Fibroblast of skin of right biceps (primary cell): ENCODE data around the gene ERCC2.
"Not testable (repeated sequence)": the region's sequence is repeated elsewhere in the genome, so short reads cannot be mapped to it uniquely, and the experiment has no call there.

Source experiments
- DNase-seq: peaks from one replicate; pipeline ENCODE4 v3.0.0-alpha.2; 2013

ERCC2 gene

DNA sequence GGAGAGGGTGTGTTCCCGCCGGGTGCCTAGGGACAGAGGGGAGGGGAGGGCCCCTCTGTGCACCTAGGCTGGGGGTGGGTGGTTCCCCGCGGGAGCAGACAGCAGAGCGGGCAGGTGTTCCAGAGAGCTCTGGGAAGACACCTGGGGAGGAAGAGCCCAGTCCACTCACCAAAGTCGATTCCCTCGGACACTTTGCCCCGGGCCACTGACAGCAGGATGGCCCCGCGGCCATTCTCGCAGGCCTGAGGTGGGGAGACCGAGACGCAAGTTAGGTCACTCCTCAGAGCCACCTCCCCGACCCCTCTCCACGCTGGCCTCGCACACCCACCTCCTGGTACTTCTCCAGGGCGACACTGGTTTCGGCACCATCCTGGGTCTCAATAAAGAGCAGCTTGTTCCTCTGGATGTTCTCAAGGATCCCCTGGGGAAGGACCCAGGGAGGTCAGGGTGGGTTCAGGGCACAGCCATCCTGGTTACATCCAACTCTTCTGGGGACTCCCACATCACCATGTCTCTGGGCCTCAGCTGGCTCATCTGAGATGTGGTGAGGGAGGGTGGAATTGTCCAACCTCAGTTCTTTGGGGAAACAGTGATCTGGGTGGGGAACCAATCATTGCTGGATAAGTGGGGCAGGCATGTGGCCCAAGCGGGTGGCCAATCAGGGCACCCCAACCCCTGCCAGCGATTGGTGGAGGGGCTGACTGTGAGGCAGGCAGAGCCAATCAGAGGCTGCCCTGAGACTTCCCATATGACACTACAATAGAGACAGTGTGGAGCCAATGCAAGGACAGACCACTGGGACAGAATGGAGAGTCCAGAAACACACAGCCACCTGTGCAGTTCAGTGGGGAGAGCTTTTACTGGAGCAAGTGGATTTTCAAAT lies 17.2 kb downstream of the ERCC2 start:
- no peak for DNase-seq

DNA sequence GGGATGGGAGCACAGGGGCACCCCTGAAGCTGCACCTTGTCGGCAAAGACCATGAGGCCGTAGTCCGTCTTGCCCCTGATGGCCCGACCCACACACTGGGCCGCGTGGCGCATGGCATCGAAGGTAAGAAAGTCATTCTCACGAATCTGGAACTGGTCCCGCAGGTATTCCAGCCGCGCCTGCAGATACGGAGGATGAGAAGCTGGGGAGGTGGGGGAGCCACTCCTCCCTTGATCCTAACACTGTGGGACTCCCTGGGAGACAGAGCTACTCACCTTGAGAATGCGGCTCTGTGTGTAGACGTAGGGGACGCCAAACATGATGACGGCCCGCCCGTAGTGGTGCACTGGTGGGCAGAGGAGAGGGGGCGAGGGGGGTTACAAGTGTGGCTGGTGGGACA lies 17.9 kb downstream of the ERCC2 start:
- no peak for DNase-seq

DNA sequence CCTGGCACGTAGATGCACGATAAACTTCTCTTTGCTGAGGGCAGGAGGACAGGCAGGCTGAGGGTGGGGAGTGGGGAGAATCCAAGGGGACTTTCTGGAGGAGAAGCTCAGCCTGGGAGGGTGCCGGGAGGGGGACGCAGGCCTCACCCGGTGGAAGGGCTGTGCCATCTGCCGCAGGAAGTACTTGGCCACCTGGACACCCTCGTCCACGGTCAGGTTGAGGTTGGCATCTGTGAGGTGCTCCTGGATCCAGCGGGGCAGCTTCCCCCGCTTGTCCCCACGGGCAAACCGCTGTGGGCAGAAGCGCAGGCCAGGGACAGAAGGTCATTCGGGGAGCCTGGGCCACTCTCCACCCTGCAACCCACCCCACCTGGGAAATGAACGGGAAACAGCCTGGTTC lies 18.3 kb downstream of the ERCC2 start:
- no peak for DNase-seq

- no peak for DNase-seq
These were observed 18.9 kb downstream of the ERCC2 start for GRCh38 chr19:45351401-45351952.

DNA sequence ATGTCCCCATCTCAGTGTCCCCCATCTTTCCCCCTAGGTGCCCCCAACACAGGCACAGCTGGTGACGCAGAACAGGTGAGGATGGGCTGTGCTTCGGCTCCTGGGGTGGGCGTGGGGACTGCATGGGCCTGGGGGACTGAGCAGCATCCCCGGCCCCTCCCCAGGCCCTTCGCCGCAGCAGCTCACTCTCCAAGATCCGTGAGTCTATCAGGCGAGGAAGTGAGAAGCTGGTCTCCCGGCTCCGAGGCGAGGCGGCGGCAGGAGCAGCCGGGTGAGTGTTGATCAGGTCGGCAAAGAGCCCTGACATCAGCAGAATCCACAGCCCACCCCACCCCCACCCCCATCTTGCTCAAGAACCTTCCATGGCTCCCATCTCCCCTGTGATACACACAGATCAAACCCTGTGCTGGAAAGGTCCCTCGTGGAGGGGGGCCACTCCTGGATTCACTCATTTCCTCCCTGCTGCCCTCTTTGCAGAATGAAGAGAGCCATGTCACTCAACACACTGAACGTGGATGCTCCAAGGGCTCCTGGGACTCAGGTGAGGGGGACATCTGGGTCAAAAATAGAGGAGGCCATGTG lies 19.8 kb downstream of the ERCC2 start:
- no peak for DNase-seq

DNA sequence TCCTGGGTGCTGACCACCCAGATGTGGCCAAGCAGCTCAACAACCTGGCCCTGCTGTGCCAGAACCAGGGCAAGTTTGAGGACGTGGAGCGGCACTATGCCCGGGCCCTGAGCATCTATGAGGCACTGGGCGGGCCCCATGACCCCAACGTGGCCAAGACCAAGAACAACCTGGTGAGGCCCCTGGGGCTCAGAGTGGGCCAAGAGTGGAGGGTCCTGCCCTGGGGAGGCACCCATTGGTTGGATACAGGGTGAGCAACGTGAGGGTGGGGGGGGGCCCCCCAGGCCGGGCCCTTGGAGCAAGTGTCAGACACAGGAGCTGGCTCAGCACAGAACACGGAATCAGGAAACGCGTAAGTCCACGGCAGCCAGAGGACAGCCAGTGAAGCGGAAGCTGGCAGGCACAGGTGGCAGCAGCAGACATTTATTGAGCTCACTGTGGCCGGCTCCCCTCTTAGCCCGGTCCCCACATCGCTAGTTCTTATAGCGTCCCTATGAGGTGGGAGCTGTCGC lies 20.9 kb downstream of the ERCC2 start:
- no peak for DNase-seq

DNA sequence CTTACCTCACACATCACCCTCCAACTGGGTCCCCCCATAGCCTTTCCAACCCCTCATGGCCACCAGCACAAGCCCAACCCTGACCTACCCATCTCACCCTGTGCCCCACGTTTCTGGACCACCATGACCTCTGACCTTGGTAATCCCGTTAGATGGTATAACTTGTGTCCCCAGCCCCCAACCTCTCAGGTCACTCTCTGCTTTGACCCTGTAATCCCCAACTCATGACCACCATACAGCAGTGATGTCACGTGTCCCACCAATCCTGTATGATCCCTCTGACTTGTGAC lies 21.3 kb downstream of the ERCC2 start:
- DNase-seq = no peak

GRCh38 chr19:45348367-45349125 lies 21.8 kb downstream of the ERCC2 start:
- DNase-seq = no peak

DNA sequence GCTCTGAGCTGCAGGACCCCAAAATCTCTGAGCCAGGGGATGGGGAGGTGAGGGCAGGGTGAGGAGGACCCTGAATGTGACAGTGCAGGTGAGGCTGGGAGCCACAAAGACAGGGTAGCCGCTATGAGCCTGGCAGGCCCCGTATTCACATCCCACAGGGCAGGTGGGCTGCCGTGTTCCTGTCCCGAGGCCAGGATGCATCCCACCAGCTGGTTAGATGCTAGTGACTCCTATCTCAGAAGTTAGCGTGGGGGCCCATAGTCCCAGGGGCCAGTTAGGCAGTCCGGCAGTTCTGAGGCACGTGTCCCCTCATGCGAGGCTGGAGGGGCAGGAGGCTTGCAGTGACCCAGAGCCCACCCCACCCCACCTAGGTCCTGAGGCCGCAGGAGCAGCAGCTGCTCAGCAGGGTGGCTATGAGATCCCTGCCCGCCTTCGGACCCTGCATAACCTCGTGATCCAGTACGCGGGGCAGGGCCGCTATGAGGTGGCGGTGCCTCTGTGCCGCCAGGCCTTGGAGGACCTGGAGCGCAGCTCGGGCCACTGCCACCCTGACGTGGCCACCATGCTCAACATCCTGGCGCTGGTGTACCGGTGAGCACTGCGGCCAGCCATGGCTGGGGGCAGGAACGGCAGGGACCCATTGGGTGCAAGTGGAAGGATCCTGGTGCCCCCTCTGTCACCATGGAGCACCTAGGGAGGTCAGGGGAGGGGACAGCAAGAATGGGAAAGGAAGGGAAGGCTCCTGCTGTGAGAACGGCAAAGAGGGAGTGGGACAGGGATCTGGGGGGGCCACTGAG lies 22.6 kb downstream of the ERCC2 start:
- no peak for DNase-seq

- DNase-seq = no peak
These were observed 23.9 kb downstream of the ERCC2 start for GRCh38 chr19:45346449-45346848.

- DNase-seq = no peak
These were observed 24.9 kb downstream of the ERCC2 start for GRCh38 chr19:45345506-45345860.

DNA sequence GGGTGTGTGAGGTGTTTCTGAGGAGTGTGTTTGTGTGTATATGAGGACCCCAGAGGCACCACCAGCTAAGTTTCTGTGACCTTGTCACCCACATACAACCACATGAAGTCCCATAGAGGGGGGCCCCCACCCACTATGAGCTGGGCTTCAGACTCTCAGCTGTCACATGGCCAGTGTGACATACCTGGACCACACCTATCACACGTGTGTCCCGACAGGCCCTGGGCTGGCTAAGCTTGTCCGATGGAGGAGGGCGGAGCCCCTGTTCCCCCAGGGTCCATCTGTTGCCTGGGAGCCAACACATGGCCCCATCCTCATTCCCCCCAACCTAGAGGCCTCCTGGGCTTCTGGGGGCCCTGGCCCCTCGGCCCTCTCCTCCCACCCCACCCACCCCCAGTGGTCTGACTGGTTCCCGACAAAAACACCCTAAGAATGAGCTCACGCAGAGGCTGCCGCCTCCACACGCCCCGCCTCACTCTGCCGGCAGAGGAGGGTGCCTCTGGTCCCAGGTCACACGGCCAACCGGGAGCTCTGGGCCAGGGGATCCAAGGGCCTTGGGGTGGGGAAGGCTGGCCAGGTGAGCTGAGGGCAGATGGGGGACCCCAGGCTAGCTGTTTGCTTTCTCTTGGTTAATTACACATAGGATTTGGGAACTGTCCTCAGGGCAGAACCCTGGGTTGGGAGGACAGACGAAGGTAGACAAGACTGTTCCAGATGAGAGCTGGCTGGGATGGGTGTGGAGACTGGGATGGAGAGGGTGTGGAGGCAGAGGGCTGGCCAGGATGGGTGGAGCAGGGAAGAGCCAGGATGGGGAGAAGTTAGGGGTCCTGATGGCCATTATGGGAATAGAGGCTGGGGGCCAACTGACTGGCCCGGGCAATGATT lies 25.5 kb downstream of the ERCC2 start:
- no peak for DNase-seq

DNA sequence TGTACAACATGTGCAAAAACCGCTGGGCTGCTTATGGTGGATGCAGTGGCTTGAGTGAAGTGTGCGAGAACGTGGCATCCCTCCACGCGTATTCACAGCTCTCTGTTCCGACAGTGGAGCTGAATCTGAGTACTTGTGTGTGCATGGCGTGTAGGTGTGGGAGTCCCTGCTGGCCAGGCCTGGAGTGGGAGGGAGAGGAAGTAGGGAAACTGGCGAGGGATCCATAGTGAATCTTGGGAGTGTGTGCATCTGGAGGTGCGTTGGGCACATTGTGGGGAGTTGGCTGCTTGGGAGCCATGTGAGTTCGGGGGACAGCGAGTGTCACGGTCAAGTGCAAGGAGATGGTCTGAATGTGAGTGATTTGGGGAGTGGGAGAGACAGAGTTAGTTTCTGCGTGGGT lies 27.5 kb downstream of the ERCC2 start:
- no peak for DNase-seq

GRCh38 chr19:45340899-45341453 lies 29.4 kb downstream of the ERCC2 start:
- no peak for DNase-seq

DNA sequence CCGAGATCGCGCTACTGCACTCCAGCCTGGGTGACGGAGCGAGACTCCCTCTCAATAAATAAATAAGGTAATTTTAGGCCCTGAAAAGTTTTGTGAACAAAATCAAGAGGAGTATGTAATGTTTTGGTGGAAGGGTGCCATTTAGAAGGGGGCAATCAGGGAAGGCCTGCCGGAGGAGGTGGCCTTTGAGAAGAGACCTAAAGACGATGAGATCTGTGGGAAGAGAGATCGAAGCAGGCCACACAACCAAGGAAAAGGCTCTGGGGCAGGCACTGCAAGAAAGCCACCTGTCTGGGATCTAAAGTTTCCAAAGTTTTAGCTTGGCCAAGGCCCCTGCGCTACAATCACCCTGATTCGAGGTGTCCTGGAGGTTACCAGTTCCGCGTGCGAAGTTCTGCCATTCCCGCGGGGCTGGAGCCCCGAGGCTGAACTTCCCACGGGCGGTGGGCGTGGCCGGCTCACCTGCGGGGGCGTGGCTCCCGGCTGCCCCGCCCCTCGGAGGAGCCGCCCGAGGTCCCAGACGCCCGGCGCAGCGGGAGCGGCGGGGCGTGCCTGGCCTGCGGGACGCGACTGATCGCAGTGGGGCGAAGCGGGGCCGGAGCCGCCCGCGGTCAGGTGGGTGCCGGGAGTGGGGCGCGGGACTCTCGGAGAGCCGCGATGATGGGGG lies 30.0 kb downstream of the ERCC2 start, which contains the start of gene KLC3:
Gene KLC3 (plus strand): TSS at position 519 of the 667 bp plus-strand sequence. CDS start 4,792 bp downstream, outside the sequence.
- no peak for DNase-seq

GRCh38 chr19:45339629-45340028 lies 30.7 kb downstream of the ERCC2 start:
- no peak for DNase-seq

DNA sequence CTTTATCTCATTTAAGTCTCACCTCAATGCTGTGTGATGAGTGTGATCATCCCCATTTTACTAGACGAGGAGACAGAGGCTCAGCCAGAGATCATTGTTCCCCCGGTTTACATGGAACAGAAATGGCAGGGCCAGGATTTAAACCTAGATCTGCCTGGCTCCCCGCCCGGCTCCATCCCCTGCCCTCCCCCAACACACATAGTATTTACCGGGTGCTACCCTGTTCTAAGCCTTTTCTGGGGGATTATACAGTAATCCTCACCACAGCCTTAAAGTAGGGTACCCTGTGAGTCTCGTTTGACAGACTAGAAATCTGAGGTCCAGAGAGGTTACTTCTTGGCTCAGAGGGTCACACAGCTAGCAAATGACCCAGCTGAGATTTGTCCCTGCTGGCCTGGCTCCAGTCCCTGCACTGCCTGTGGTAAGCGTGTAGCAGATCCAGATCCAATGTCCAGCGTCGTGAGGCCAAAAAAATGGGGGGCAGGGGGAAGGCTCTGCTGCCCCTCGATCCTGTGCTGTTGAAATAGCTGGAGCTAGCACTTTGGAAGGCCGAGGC lies 33.6 kb downstream of the ERCC2 start:
- no peak for DNase-seq

DNA sequence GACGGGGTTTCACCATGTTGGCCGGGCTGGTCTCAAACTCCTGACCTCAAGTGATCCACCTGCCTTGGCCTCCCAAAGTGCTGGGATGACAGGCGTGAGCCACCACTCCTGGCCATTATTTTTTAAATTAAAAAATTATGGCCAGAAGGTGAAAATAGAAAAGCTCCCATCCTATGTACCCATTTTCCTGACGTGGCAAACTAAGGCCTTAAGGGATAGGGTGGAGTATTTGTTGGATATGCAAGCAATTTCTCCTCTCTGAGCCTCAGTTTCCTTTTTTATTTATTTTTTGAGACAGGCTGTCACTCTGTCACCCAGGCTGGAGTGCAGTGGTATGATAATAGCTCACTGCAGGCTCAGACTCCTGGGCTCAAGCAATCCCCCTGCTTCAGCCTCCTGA lies 35.5 kb downstream of the ERCC2 start:
- not testable (repeated sequence) for DNase-seq

DNA sequence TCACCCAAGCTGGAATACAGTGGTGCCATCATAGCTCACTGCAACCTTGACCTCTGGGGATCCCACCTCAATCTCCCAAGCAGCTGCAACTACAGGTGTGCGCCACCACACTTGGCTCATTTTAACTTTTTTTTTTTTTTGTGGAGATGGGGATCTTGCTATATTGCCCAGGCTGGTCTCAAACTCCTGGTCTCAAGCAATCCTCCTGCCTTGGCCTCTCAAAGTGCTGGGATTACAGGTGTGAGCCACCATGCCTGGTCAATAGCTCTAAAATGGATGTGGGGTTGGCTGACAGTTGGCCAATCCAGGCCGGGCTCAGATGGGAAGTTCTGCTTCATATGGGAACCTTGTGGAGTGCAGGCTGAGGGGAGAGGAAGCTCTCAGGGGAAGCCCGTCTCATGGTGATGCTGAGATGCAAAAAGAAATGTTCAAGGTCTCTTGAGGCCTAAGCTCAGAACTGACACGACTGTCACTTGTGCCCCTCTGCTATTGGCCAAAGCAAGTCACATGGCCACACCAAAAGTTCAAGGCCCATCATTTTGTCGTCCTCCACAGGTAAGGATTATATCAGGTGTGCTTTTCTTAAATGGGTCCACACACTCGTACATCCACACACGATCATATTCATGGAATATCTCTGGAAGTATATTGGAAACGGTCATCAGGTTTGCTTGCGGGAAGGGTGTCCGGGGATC lies 36.6 kb downstream of the ERCC2 start:
- no peak for DNase-seq

- DNase-seq = no peak
These were observed 39.0 kb downstream of the ERCC2 start for GRCh38 chr19:45331411-45331810.
